ENCODE measurements around the gene AP1M2. TPM values are rescaled to one million over a fixed set of nuclear protein-coding genes. Genes with fewer than 3 reads are reported as not detected.

The AP1M2 gene
- total RNA-seq, 1 experiment from 2014 or later = 23.7 TPM

DNA sequence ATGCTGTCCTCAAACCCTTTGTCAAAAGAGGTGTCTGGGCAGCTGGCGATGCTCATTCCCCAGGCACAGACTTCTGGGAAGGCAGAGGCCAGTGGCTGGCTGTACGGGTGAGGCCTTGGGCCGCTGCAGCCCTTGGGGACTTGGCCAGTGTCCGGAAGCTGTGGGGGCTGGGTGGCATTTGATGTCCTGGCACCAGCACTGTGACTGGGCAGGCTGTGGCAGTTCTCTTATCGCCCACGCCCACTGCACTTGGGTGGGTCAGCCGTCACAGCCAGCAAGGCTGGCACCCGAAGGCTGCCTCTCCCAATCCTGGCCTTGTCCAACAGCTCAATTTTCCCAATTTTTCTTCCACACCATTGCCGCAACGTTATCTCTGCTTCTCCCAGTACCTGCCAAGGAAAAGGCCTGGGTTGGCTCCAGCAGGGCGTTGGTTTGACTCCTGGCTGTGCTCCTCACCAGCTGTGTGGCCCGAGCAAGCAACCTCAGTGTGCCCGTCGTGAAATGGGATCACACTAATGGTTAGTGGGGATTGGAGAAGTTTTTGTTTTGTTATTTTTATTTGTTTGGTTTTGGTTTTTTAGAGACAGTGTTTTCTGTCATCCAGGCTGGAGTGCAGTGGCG is 25.5 kb upstream of the AP1M2 start:
- no peaks in the 10 kb centered on the region for H3K27me3 ChIP-seq (ENCODE audit: control insufficient read depth, insufficient read depth, low read length)
- no peak overlapping the region for H3K4me3 ChIP-seq (ENCODE audit: insufficient read depth, low read depth, low read length)
- no peaks in the 10 kb centered on the region for H3K36me3 ChIP-seq (replicated peaks; ENCODE audit: control insufficient read depth, insufficient read depth, low read length)
- DNase-seq = peak; percentile 32

DNA sequence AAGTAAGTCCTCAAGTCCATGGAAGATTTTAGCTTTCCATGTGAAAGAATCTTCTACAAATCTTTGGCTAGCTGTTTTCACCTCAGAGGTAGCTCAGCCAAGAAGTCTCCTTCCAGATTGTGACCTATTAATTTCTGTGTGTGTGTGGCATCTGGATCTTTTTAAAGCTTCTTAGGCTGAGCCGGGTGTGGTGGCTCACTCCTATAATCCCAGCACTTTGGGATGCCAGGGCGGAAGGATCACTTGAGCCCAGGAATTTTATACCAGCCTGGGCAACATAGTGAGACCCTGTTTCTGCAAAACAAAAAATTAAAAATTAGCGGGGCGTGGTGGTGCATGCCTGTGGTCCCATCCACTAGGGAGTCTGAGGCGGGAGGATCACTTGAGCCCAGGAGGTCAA is 24.8 kb upstream of the AP1M2 start:
- H3K27me3 ChIP-seq (ENCODE audit: control insufficient read depth, insufficient read depth, low read length) = no peaks in the 10 kb centered on the region
- no peaks in the 10 kb centered on the region for H3K36me3 ChIP-seq (replicated peaks; ENCODE audit: control insufficient read depth, insufficient read depth, low read length)
- H3K4me3 ChIP-seq (ENCODE audit: insufficient read depth, low read depth, low read length) = no peak overlapping the region
- DNase-seq = no peak

GRCh38 chr19:10604460-10604980 is 17.4 kb upstream of the AP1M2 start:
- Histone ChIP-seq H3K27me3 (ENCODE audit: control insufficient read depth, insufficient read depth, low read length) (no peaks in the 10 kb centered on the region), H3K4me3 (ENCODE audit: insufficient read depth, low read depth, low read length) (no peak overlapping the region), H3K36me3 (replicated peaks; ENCODE audit: control insufficient read depth, insufficient read depth, low read length) (no peaks in the 10 kb centered on the region)
- no peak for DNase-seq

GRCh38 chr19:10603873-10604459 is 16.9 kb upstream of the AP1M2 start:
- no peak for DNase-seq
- H3K4me3 ChIP-seq (ENCODE audit: insufficient read depth, low read depth, low read length) = peak overlapping the region; percentile 0; the same call in 1 of the 2 replicates
- H3K27me3 ChIP-seq (ENCODE audit: control insufficient read depth, insufficient read depth, low read length) = no peaks in the 10 kb centered on the region
- no peaks in the 10 kb centered on the region for H3K36me3 ChIP-seq (replicated peaks; ENCODE audit: control insufficient read depth, insufficient read depth, low read length)

DNA sequence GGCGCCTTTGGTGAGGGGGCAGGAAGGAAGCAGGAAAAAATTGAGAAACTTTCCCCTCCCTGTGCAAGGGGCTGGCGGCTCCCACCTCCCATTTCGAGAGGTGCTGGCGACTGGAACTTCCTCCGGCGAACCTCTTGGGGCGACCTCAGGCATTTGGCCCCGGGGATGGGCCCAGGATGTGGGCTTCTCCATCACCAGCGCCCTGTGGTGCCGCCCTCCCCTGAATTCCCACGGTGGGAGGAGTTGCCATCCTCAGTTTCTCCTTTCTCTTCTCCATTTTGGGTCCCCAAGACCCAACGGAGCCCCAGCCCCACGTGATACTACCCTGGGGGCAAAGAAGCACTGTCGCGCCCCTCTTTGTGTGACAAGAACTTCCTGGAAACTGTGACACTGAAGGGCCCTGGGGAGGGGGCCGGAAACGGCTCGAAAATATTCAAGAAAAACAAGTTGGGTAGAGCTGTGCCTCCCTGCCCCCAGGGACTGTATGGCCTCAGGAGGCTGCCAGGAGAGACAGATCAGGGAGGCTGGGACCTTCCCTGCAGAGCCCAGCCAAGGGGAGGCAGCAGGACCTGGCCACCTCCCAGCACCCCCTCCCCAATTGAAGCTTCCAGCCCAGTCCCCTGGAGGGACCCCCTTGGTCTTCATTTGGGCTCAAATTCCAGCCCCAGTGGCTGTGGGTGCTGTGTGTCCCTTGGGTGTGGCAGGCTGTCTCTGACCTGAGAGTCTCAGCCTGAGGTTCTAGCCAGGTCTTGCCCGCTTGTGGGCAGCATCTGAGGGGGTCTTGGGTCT is 16.2 kb upstream of the AP1M2 start:
- no peaks in the 10 kb centered on the region for H3K36me3 ChIP-seq (replicated peaks; ENCODE audit: control insufficient read depth, insufficient read depth, low read length)
- DNase-seq = peak; percentile 79

GRCh38 chr19:10602330-10603083 is 15.4 kb upstream of the AP1M2 start:
- H3K27me3 ChIP-seq (ENCODE audit: control insufficient read depth, insufficient read depth, low read length) = no peaks in the 10 kb centered on the region
- peak; percentile 100 for DNase-seq
- H3K4me3 ChIP-seq (ENCODE audit: insufficient read depth, low read depth, low read length) = peak overlapping the region; percentile 99
- H3K36me3 ChIP-seq (replicated peaks; ENCODE audit: control insufficient read depth, insufficient read depth, low read length) = no peaks in the 10 kb centered on the region

More for the DNA sequence above, 16.2 kb upstream of the AP1M2 start:
- no peaks in the 10 kb centered on the region for H3K27me3 ChIP-seq (ENCODE audit: control insufficient read depth, insufficient read depth, low read length)
- H3K4me3 ChIP-seq (ENCODE audit: insufficient read depth, low read depth, low read length) = peak overlapping the region; percentile 99

- no peak overlapping the region for H3K4me3 ChIP-seq (ENCODE audit: insufficient read depth, low read depth, low read length)
- no peaks in the 10 kb centered on the region for H3K36me3 ChIP-seq (replicated peaks; ENCODE audit: control insufficient read depth, insufficient read depth, low read length)
- no peak for DNase-seq
- no peaks in the 10 kb centered on the region for H3K27me3 ChIP-seq (ENCODE audit: control insufficient read depth, insufficient read depth, low read length)
These were observed 14.9 kb upstream of the AP1M2 start for GRCh38 chr19:10601999-10602329.

GRCh38 chr19:10600149-10600548 is 13.0 kb upstream of the AP1M2 start:
- no peaks in the 10 kb centered on the region for H3K27me3 ChIP-seq (ENCODE audit: control insufficient read depth, insufficient read depth, low read length)
- no peak overlapping the region for H3K4me3 ChIP-seq (ENCODE audit: insufficient read depth, low read depth, low read length)
- no peaks in the 10 kb centered on the region for H3K36me3 ChIP-seq (replicated peaks; ENCODE audit: control insufficient read depth, insufficient read depth, low read length)
- no peak for DNase-seq

DNA sequence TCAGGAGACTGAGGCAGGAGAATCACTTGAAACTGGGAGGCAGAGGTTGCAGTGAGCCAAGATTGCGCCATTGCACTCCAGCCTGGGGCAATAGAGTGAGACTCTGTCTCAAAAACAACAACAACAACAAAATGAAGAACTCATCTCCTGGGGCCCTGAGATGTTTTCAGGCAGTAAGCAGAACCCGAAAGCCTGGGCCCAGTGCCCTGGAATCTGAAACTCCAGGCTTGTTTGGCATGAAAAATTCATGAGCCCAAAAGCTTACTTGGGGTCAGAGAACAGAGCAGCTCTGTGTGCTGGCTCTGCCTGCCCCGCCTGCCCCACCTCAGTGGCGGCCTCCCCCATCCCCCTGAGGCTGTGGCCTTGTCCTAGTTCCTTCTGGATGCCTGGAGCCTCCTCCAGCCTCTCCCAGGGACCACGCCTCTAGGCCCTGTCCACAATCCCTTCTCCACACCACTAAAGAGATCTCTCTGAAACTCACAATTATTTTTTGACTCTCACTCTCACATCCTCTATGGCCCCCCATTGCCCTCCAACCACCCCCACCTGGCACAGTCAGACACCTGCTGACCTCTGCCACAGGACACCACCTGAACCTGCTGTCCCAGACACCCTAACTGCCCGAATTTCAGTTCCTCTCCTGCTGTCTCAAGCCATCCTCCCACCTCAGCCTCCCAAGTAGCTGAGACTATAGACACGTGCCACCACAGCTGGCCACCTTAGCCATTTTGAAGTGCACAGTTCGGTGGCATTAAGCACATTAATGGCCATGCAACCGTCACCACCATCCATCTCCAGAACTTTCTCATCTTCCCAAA is 6.9 kb upstream of the AP1M2 start:
- H3K27me3 ChIP-seq (ENCODE audit: control insufficient read depth, insufficient read depth, low read length) = no peaks in the 10 kb centered on the region
- DNase-seq = no peak
- no peak overlapping the region for H3K4me3 ChIP-seq (ENCODE audit: insufficient read depth, low read depth, low read length)
- H3K36me3 ChIP-seq (replicated peaks; ENCODE audit: control insufficient read depth, insufficient read depth, low read length) = no peaks in the 10 kb centered on the region

- DNase-seq = no peak
- Histone ChIP-seq H3K4me3 (ENCODE audit: insufficient read depth, low read depth, low read length) (no peak overlapping the region), H3K36me3 (replicated peaks; ENCODE audit: control insufficient read depth, insufficient read depth, low read length) (no peaks in the 10 kb centered on the region)
These were observed 6.0 kb upstream of the AP1M2 start for GRCh38 chr19:10593148-10593547.

DNA sequence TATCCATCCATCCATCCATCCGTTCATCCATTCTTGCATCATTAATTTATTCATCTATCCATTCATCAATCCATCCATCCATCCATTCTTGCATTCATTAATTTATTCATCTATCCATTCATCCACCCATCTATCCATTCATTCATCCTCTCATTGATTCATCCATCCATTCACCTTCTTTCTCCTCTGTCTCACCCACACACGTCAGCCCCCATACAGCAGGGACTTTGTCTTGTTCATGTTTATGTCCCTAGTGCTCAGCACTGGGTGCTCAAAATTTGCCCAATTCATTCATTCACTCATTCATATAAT is 683 bp upstream of the AP1M2 start:
- Histone ChIP-seq H3K27me3 (ENCODE audit: control insufficient read depth, insufficient read depth, low read length) (no peaks in the 10 kb centered on the region), H3K4me3 (ENCODE audit: insufficient read depth, low read depth, low read length) (no peak overlapping the region), H3K36me3 (replicated peaks; ENCODE audit: control insufficient read depth, insufficient read depth, low read length) (peaks cover 3% of the 10 kb centered on the region)
- no peak for DNase-seq

More at GRCh38 chr19:10593148-10593547, 6.0 kb upstream of the AP1M2 start:
- H3K27me3 ChIP-seq (ENCODE audit: control insufficient read depth, insufficient read depth, low read length) = no peaks in the 10 kb centered on the region

DNA sequence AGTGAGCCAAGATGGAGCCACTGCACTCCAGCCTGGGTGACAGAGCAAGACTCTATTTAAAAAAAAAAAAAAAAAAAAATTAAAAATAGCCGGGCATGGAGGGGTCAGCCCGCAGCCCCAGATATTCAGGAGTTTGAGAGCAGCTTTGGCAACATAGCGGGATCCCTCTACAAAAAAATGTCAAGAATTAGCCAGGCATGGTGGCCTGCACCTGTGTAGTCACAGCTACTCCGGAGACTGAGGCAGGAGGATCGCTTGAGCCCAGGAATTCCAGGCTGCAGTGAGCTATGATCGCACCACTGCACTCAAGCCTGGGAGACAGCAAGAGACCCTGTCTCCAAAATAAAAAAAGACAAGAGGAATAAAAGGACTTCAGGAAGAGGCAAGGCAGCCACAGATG is 716 bp downstream of the AP1M2 start:
- Histone ChIP-seq H3K27me3 (ENCODE audit: control insufficient read depth, insufficient read depth, low read length) (peaks cover 2% of the 10 kb centered on the region; the same call in 1 of the 2 replicates), H3K4me3 (ENCODE audit: insufficient read depth, low read depth, low read length) (peak overlapping the region; percentile 67; the same call in 1 of the 2 replicates), H3K36me3 (replicated peaks; ENCODE audit: control insufficient read depth, insufficient read depth, low read length) (peaks cover 6% of the 10 kb centered on the region)
- DNase-seq = no peak

DNA sequence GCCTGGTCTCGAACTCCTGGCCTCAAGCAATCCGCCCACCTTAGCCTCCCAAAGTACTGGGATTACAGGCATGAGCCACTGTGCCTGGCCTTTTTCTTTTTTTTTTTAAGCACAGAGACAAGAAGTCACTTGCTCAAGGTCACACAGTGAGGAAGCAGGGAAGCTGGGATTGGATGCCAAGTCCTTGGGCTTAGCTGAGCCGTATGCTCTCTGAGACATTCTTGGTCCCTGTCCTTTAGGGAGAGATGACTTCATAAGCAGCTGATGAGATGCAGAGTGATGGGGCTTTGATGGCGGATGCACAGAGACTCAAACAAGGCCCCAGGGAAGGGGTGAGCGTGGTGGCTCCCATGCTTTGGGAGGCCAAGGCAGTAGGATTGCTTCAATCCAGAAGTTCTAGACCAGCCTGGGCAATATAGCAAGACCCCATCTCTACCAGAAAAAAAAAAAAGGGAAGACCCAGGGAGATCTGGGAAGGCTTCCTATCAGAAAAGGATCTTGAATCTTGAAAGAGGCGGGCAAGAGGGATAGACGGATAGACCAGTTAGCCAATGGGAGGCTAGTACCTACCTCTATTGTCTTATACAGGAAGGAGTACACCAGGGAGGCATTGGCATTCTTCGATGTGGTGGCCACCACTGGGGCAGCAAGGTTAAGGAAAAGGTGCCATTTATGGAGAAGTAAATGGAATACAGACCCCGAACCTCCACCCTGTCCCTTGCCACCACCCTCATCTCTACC is 3.9 kb downstream of the AP1M2 start:
- Histone ChIP-seq H3K27me3 (ENCODE audit: control insufficient read depth, insufficient read depth, low read length) (peaks cover 2% of the 10 kb centered on the region; the same call in 1 of the 2 replicates), H3K36me3 (replicated peaks; ENCODE audit: control insufficient read depth, insufficient read depth, low read length) (peaks cover 21% of the 10 kb centered on the region), H3K4me3 (ENCODE audit: insufficient read depth, low read depth, low read length) (no peak overlapping the region)
- DNase-seq = peak; percentile 65
